PC-9 (cell line): ENCODE results near the gene B4GALNT2. TPM values are rescaled to one million over a fixed set of nuclear protein-coding genes. Genes with fewer than 3 reads are reported as not detected.

ENCODE experiments used
- BruUV-seq: library from RNA; stranded (reverse); fragments of 400-500 nt; replicated peaks from 2 replicates; lab custom pipeline; 2021; lab: Mats Ljungman, UMichigan
- CTCF ChIA-PET: fragments of 300-600 bp; sonication (Branson Sonifier 250); formaldehyde crosslinking; loops from one replicate; lab custom pipeline; 2022; ENCODE audit warnings: antibody characterized with exemption; lab: Charles Lee
- POLR2A ChIA-PET: fragments of 300-600 bp; sonication (Branson Sonifier 250); formaldehyde crosslinking; loops from one replicate; lab custom pipeline; 2022; ENCODE audit warnings: antibody characterized with exemption; ENCODE audit not compliant: unreplicated experiment; lab: Charles Lee
- DNase-seq, 2 experiments: peaks; one replicate each; pipeline versions ENCODE4 v3.0.0 to v3.0.0-alpha.2; 2015 to 2022; ENCODE audit warnings: mixed read lengths in 1 of 2
- H2AFZ ChIP-seq: fragments of 200-600 bp; sonication (generic); 2 replicates; pipeline ENCODE4 v1.8.1; 2017; ENCODE audit warnings: antibody characterized with exemption
- H3F3A ChIP-seq: fragments of 200-600 bp; sonication (generic); 2 replicates; pipeline ENCODE4 v1.8.1; 2017; ENCODE audit warnings: antibody characterized with exemption, mild to moderate bottlenecking, low read depth; ENCODE audit not compliant: insufficient read depth
- H3K27ac ChIP-seq: fragments of 200-600 bp; sonication (generic); 2 replicates; pipeline ENCODE4 v1.6.1; 2016; ENCODE audit warnings: mixed run types
- H3K27me3 ChIP-seq: fragments of 200-600 bp; sonication (generic); 2 replicates; pipeline ENCODE4 v1.6.1; 2016; ENCODE audit warnings: low read depth, mixed run types; ENCODE audit not compliant: insufficient read depth
- H3K36me3 ChIP-seq: fragments of 200-600 bp; sonication (generic); 2 replicates; pipeline ENCODE4 v1.6.1; 2016; ENCODE audit warnings: low read depth, mixed run types
- H3K4me1 ChIP-seq: fragments of 200-600 bp; sonication (generic); replicated peaks from 2 replicates; pipeline ENCODE4 v1.6.1; 2016; ENCODE audit warnings: mixed run types; ENCODE audit not compliant: insufficient read depth
- H3K4me2 ChIP-seq: fragments of 200-600 bp; sonication (generic); 2 replicates; pipeline ENCODE4 v1.6.1; 2017; ENCODE audit warnings: mixed run types
- H3K4me3 ChIP-seq: fragments of 200-600 bp; sonication (generic); 2 replicates; pipeline ENCODE4 v1.6.1; 2016; ENCODE audit warnings: mixed run types
- H3K79me2 ChIP-seq: fragments of 200-600 bp; sonication (generic); 2 replicates; pipeline ENCODE4 v1.6.1; 2017; ENCODE audit warnings: low read depth, mixed run types
- H3K9me2 ChIP-seq: fragments of 200-600 bp; sonication (generic); 2 replicates; pipeline ENCODE4 v1.8.1; 2017; ENCODE audit warnings: mild to moderate bottlenecking; ENCODE audit not compliant: insufficient read depth
- H3K9me3 ChIP-seq: fragments of 200-600 bp; sonication (generic); 2 replicates; pipeline ENCODE4 v1.8.1; 2016; ENCODE audit warnings: low read depth; ENCODE audit not compliant: insufficient read depth
- H4K20me1 ChIP-seq: fragments of 200-600 bp; sonication (generic); 2 replicates; pipeline ENCODE4 v1.8.1; 2017; ENCODE audit not compliant: insufficient read depth
- EZH2 ChIP-seq: fragments of 200-600 bp; sonication (generic); IDR thresholded peaks from 2 replicates; pipeline ENCODE4 v1.8.0; 2017; ENCODE audit warnings: antibody characterized with exemption, low read depth
- intact Hi-C: fragments of 100-400 bp; cut with micrococcal nuclease; formaldehyde crosslinking; loops from one replicate; pipeline ENCODE4 v1.10.0; 2022; ENCODE audit not compliant: unreplicated experiment
- total RNA-seq: library from RNA; stranded (reverse); gene quantifications from 2 replicates; pipeline ENCODE4 v1.2.3, GENCODE V29; 2021
- TF ChIP-seq, protein P1 (sequence below): fragments of 200-600 bp; sonication (generic); conservative IDR thresholded peaks from 2 replicates; pipeline ENCODE4 v1.6.1; 2017; ENCODE audit warnings: mixed run types, antibody characterized with exemption, mild to moderate bottlenecking, moderate library complexity

The B4GALNT2 gene
- total RNA-seq, 1 experiment from 2014 or later: not detected

DNA sequence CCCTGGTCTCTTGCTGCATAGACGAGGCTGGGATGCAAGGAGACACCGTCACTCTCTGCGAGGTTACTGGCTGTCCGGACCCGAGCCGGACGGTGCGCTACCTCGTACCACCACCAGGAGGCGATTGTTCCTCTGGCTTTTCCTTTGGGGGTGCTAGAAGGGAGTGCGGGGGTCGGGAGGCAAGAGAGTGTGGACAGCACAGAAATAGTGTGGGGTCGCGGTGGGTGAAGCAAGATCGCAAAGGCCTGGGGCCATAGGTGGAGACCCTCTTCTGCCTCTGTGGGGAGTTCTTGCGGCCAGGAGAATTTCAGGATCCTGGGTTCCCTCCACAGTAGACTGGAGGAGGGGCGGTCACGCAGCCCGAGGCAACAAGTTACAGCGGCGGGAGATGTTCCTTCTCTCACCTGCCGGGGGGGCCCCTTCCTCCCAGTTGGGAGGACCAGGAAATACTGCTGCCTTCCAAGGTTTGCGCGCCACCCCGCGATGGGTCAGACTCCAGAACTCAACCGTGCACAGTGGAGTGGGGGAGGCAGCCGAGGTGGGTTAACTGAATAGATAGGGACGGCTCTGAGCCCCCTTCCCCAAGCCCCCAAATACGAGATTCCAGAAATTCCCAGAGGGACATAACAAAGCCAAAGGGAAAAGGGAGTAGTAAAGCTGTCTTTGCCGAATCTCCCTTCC lies 91.1 kb downstream of the B4GALNT2 start:
- Histone ChIP-seq H3K27me3 (peaks cover 15% of the 10 kb centered on the region; the same call in 1 of the 2 replicates), H3K9me3 (no peaks in the 10 kb centered on the region), H3K4me1 (peaks cover 7% of the 10 kb centered on the region), H3F3A (no peaks in the 10 kb centered on the region), H3K27ac (no peak overlapping the region), H3K36me3 (no peaks in the 10 kb centered on the region), H3K9me2 (no peaks in the 10 kb centered on the region), H2AFZ (peak overlapping the region; percentile 34; the same call in 1 of the 2 replicates), H4K20me1 (no peaks in the 10 kb centered on the region), H3K79me2 (no peaks in the 10 kb centered on the region), H3K4me3 (peak overlapping the region; percentile 29; the same call in 1 of the 2 replicates), H3K4me2 (peak overlapping the region; percentile 62)
- intact Hi-C loops: no loop called here
- DNase-seq: peak in 1 of 2 experiments; percentile 55
- CTCF ChIA-PET: interaction anchor here (0.5 to 0.8 kb wide), 3 partner anchors 15 to 67 kb away, joined by 3 read pairs; no protein-coding TSS in a partner anchor
- no TSS peak for BruUV-seq
- POLR2A ChIA-PET: no interaction called here
- no peak for TF ChIP-seq EZH2
- TF ChIP-seq, protein P1, sequence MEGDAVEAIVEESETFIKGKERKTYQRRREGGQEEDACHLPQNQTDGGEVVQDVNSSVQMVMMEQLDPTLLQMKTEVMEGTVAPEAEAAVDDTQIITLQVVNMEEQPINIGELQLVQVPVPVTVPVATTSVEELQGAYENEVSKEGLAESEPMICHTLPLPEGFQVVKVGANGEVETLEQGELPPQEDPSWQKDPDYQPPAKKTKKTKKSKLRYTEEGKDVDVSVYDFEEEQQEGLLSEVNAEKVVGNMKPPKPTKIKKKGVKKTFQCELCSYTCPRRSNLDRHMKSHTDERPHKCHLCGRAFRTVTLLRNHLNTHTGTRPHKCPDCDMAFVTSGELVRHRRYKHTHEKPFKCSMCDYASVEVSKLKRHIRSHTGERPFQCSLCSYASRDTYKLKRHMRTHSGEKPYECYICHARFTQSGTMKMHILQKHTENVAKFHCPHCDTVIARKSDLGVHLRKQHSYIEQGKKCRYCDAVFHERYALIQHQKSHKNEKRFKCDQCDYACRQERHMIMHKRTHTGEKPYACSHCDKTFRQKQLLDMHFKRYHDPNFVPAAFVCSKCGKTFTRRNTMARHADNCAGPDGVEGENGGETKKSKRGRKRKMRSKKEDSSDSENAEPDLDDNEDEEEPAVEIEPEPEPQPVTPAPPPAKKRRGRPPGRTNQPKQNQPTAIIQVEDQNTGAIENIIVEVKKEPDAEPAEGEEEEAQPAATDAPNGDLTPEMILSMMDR: peak; percentile 99

DNA sequence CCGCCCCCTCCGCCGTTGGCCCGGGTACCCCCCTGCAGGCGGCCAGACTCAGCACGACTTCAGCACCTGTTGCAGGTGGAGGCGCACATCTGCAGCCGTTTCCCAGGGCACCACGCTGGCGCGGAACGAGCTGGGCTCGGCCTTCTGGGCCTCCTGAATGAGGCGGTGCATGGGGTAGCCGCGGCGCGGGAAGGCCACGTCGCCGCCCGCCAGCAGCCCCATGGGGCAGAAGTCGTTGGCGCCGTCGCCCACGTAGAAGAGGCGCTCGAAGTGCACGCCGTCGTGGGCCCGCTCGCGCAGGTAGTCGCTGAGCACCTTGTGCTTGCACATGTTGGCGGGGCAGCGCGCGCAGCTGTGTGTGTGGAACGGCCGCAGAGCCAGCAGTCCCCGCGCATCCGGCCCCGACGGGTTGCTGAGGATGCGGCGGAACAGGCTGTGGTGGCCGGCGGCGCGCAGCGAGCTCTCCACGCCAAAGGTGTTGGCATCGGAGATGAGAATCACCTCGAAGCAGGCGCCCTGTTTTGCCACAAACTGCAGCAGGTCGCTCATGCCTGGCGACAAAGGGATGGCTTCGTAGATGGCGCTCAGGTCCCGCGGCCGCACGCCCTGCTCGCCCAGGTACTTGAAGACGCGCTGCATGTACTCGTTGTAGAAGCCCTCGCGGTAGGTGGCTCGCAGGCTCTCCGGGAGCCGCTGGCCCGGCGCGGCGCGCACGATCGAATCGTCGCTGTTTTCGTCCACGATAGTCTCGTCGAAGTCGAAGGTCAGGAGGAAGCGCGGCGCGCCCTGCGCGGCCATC lies 91.8 kb downstream of the B4GALNT2 start:
- Histone ChIP-seq H3K4me3 (no peak overlapping the region), H3K27me3 (peaks cover 19% of the 10 kb centered on the region; the same call in 1 of the 2 replicates), H3K27ac (no peak overlapping the region), H2AFZ (no peak overlapping the region), H3K36me3 (no peaks in the 10 kb centered on the region), H3K9me2 (no peaks in the 10 kb centered on the region), H3K9me3 (no peaks in the 10 kb centered on the region), H3F3A (no peaks in the 10 kb centered on the region), H3K4me2 (peak overlapping the region; percentile 62), H3K4me1 (peaks cover 12% of the 10 kb centered on the region), H3K79me2 (no peaks in the 10 kb centered on the region), H4K20me1 (no peaks in the 10 kb centered on the region)
- POLR2A ChIA-PET: no interaction called here
- TF ChIP-seq, protein P1: no peak
- no peak for TF ChIP-seq EZH2
- CTCF ChIA-PET: interaction anchor here (0.5 to 0.8 kb wide), 3 partner anchors 15 to 66 kb away, joined by 3 read pairs; no protein-coding TSS in a partner anchor
- intact Hi-C loops: no loop called here
- peak in 1 of 2 experiments; percentile 20 for DNase-seq
- BruUV-seq: no TSS peak

DNA sequence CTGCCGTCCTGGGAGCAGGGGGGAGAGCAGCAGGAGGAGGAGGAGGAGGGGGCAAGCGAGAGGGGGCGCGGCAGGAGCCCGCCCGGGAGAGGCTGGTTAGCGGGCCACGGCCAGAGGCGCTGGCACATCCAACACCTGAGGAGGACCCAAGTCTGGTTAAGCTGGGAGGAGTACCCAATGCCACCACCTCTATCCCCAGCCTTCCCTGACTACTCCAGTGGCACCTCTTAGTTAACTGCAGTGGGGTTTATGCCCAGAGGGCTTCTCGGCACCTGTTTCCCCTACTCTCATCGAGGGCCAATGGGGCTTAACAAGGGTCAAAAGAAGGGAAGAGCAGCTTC lies 92.4 kb downstream of the B4GALNT2 start:
- ChIA-PET POLR2A (no interaction called here), CTCF (no interaction called here)
- no peak overlapping the region for H2AFZ ChIP-seq
- peaks cover 25% of the 10 kb centered on the region; the same call in 1 of the 2 replicates for H3K27me3 ChIP-seq
- H3K9me3 ChIP-seq: no peaks in the 10 kb centered on the region
- no TSS peak for BruUV-seq
- H3F3A ChIP-seq: no peaks in the 10 kb centered on the region
- no peak overlapping the region for H3K4me2 ChIP-seq
- TF ChIP-seq, protein P1: no peak
- TF ChIP-seq EZH2: no peak
- DNase-seq: no peak
- H3K27ac ChIP-seq: no peak overlapping the region
- H3K36me3 ChIP-seq: no peaks in the 10 kb centered on the region
- intact Hi-C loops: loop anchor here (5.0 kb wide), 4 partner anchors 33 to 188 kb away; no protein-coding TSS in a partner anchor
- no peaks in the 10 kb centered on the region for H3K79me2 ChIP-seq
- H3K9me2 ChIP-seq: no peaks in the 10 kb centered on the region
- H3K4me1 ChIP-seq: peaks cover 13% of the 10 kb centered on the region
- no peak overlapping the region for H3K4me3 ChIP-seq
- H4K20me1 ChIP-seq: no peaks in the 10 kb centered on the region
